Measurements from ENCODE around the gene FIZ1.
"Not testable (repeated sequence)": the region's sequence is repeated elsewhere in the genome, so short reads cannot be mapped to it uniquely, and the experiment has no call there.

The FIZ1 gene

GRCh38 chr19:55593096-55593772 lies 6.1 kb downstream of the FIZ1 start:
- DNase-seq: no peak

GRCh38 chr19:55592391-55593090 lies 6.8 kb downstream of the FIZ1 start:
- no peak for DNase-seq

- DNase-seq: no peak
Measured at GRCh38 chr19:55591555-55591954, 7.8 kb downstream of the FIZ1 start.

GRCh38 chr19:55590617-55591016 lies 8.7 kb downstream of the FIZ1 start:
- DNase-seq: no peak

GRCh38 chr19:55590109-55590508 lies 9.2 kb downstream of the FIZ1 start:
- DNase-seq: no peak

- DNase-seq: no peak
Measured at GRCh38 chr19:55588738-55589137, 10.6 kb downstream of the FIZ1 start.

GRCh38 chr19:55586976-55587668 lies 12.2 kb downstream of the FIZ1 start:
- peak; percentile 94 for DNase-seq

GRCh38 chr19:55585658-55586339 lies 13.5 kb downstream of the FIZ1 start:
- DNase-seq: peak; percentile 94

GRCh38 chr19:55584871-55585270 lies 14.4 kb downstream of the FIZ1 start:
- no peak for DNase-seq

GRCh38 chr19:55583897-55584296 lies 15.4 kb downstream of the FIZ1 start:
- DNase-seq: not testable (repeated sequence)

GRCh38 chr19:55582284-55582683 lies 17.0 kb downstream of the FIZ1 start:
- not testable (repeated sequence) for DNase-seq

- DNase-seq: no peak
Measured at GRCh38 chr19:55581823-55582223, 17.5 kb downstream of the FIZ1 start.

GRCh38 chr19:55581145-55581822 lies 18.0 kb downstream of the FIZ1 start:
- no peak for DNase-seq

GRCh38 chr19:55580628-55581144 lies 18.6 kb downstream of the FIZ1 start, which contains the start of gene ZNF579:
Gene ZNF579, minus strand, starts transcription at chr19:55580848. Its CDS starts 1,209 bp downstream, at chr19:55579639.
- peak; percentile 85 for DNase-seq

- peak; percentile 22 for DNase-seq
Measured at GRCh38 chr19:55579766-55580621, 19.3 kb downstream of the FIZ1 start.

- DNase-seq: no peak
Measured at GRCh38 chr19:55578761-55579747, 20.3 kb downstream of the FIZ1 start.

GRCh38 chr19:55578031-55578760 lies 21.1 kb downstream of the FIZ1 start:
- DNase-seq: no peak

- no peak for DNase-seq
Measured at GRCh38 chr19:55576746-55577145, 22.6 kb downstream of the FIZ1 start.

GRCh38 chr19:55573929-55574328 lies 25.4 kb downstream of the FIZ1 start:
- not testable (repeated sequence) for DNase-seq

Measured in NCI-H2171 treated with DMSO at 0.1 percent for 48 hours (cell line).